PFSK-1 (cell line): ENCODE data around the gene RNF220.

Source experiments
- FOXP2 ChIP-seq: optimal IDR thresholded peaks from 2 replicates; pipeline ENCODE3; 2011; ENCODE audit warnings: borderline replicate concordance, control low read depth, inconsistent platforms; ENCODE audit not compliant: insufficient read depth; ENCODE audit errors: extremely low read length, extremely low read depth
- POLR2AphosphoS5 ChIP-seq: IDR thresholded peaks from 2 replicates; pipeline ENCODE4 v1.6.1; 2012; ENCODE audit warnings: low read depth, mild to moderate bottlenecking, control low read depth, low read length, moderate library complexity
- REST ChIP-seq, 2 experiments: IDR thresholded peaks; 2 replicates each; pipeline versions ENCODE4 v1.6.1 to v1.8.0; 2011 to 2012; ENCODE audit warnings: low read depth in 2 of 2, low read length in 2 of 2, control low read depth in 1 of 2, inconsistent platforms in 1 of 2, mild to moderate bottlenecking in 1 of 2, moderate library complexity in 1 of 2; ENCODE audit not compliant: insufficient read depth in 1 of 2
- SIN3A ChIP-seq: IDR thresholded peaks from 2 replicates; pipeline ENCODE4 v1.6.1; 2012; ENCODE audit warnings: mild to moderate bottlenecking, low read length, moderate library complexity, borderline replicate concordance; ENCODE audit not compliant: insufficient read depth
- TAF1 ChIP-seq: IDR thresholded peaks from 2 replicates; pipeline ENCODE4 v1.6.1; 2012; ENCODE audit warnings: low read length, control low read depth, borderline replicate concordance; ENCODE audit not compliant: insufficient read depth

The RNF220 gene

GRCh38 chr1:44511363-44511762 is 106.3 kb downstream of the RNF220 start:
- no peak for TF ChIP-seq TAF1

GRCh38 chr1:44511769-44512168 is 106.7 kb downstream of the RNF220 start:
- TF ChIP-seq FOXP2 (no peak), TAF1 (no peak), REST (IDR thresholded peaks at IDR 0.05; ENCODE audit: insufficient read depth in 1 of 2, low read depth in 2 of 2, low read length in 2 of 2) (no peak), SIN3A (no peak), POLR2AphosphoS5 (no peak)

GRCh38 chr1:44512313-44512885 is 107.3 kb downstream of the RNF220 start:
- TF ChIP-seq SIN3A (no peak), POLR2AphosphoS5 (no peak), FOXP2 (no peak), TAF1 (no peak), REST (IDR thresholded peaks at IDR 0.05; ENCODE audit: insufficient read depth in 1 of 2, low read depth in 2 of 2, low read length in 2 of 2) (no peak)

GRCh38 chr1:44513111-44513510 is 108.1 kb downstream of the RNF220 start:
- TF ChIP-seq POLR2AphosphoS5, result no peak
- no peak for TF ChIP-seq TAF1
- TF ChIP-seq FOXP2, result no peak
- no peak for TF ChIP-seq REST (IDR thresholded peaks at IDR 0.05; ENCODE audit: insufficient read depth in 1 of 2, low read depth in 2 of 2, low read length in 2 of 2)
- no peak for TF ChIP-seq SIN3A

GRCh38 chr1:44514673-44515072 is 109.6 kb downstream of the RNF220 start:
- TF ChIP-seq POLR2AphosphoS5, result no peak
- TF ChIP-seq FOXP2, result no peak
- TF ChIP-seq REST (IDR thresholded peaks at IDR 0.05; ENCODE audit: insufficient read depth in 1 of 2, low read depth in 2 of 2, low read length in 2 of 2), result no peak
